ENCODE data around the gene LRRC8A. TPM values are rescaled to one million over a fixed set of nuclear protein-coding genes. Genes with fewer than 3 reads are reported as not detected.

The LRRC8A gene
- total RNA-seq, 2 experiments from 2014 or later, result 35.0 to 35.8 TPM

DNA sequence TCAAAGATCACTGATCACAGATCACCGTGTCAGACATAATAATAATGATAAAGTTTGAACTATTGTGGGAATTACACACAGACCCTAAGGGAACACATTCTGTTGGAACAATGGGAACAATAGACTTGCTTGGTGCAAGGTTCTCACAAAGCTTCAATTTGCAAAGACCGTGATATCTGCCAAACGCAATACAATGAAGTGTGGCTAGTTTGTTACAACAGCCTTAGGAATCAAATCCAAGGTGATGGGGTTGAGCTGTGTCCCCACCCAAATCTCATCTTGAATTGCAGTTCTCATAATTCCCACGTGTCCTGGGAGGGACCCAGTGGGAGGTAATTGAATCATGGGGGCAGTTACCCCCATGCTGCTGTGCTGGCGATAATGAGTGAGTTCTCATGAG, 21.0 kb upstream of the LRRC8A start:
- peaks cover 5% of the 10 kb centered on the region for H3K4me1 ChIP-seq (ENCODE audit: insufficient read depth, low read length)
- ATAC-seq (ENCODE audit: poor library complexity) (no peak), DNase-seq (no peak)
- peaks cover 4% of the 10 kb centered on the region for H3K4me1 Mint-ChIP-seq (ENCODE audit: low read depth)
- H3K27ac Mint-ChIP-seq, result no peak overlapping the region
- H3K9me3 Mint-ChIP-seq, result no peaks in the 10 kb centered on the region
- no peak overlapping the region for H3K4me3 ChIP-seq (ENCODE audit: low read length)
- no peaks in the 10 kb centered on the region for H3K36me3 Mint-ChIP-seq (ENCODE audit: low read depth)
- ChIA-PET CTCF (interaction anchor here (5.3 kb wide), 1 partner anchor 68 kb away, joined by 29 read pairs; no protein-coding TSS in a partner anchor), POLR2A (interaction anchor here (0.7 kb wide), 1 partner anchor 60 kb away, joined by 3 read pairs; the partner anchor contains the start of gene PHYHD1)
- H3K27me3 ChIP-seq (ENCODE audit: control insufficient read depth in 1 of 2, insufficient read depth in 2 of 2, low read length in 2 of 2), result no peaks in the 10 kb centered on the region
- no peak for TF ChIP-seq CTCF (IDR thresholded peaks at IDR 0.05)
- H3K27me3 Mint-ChIP-seq, result no peaks in the 10 kb centered on the region
- H3K9me3 ChIP-seq (ENCODE audit: control insufficient read depth in 1 of 2, insufficient read depth in 1 of 2, low read length in 2 of 2), result no peaks in the 10 kb centered on the region
- intact Hi-C loops (cut with DNase I, micrococcal nuclease), result no loop called here
- H3K4me3 Mint-ChIP-seq, result no peak overlapping the region
- no peaks in the 10 kb centered on the region for H3K36me3 ChIP-seq (ENCODE audit: insufficient read depth, low read length)
- H3K27ac ChIP-seq (ENCODE audit: low read depth in 1 of 2, low read length in 2 of 2), result no peak overlapping the region

DNA sequence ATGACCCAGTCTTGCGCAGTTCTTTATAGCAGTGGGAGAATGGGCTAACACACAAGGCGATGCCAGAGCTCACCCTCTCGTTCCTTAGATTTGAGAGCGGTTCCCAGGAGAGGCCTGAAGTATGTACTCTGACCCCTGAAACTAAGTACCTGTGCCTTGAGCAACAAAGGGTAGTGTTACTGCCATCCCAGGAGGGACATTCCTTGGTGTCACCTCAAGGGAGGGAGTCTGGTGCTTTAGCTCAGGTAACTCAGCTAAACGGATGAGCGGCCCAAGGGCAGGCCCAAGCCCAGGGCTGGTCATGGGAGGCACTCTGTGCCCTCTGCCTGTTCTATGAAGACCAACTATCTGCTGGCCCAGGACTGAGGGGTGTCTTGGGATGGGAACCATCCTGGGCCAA, 20.4 kb upstream of the LRRC8A start:
- peaks cover 4% of the 10 kb centered on the region for H3K4me1 Mint-ChIP-seq (ENCODE audit: low read depth)
- no peak overlapping the region for H3K27ac Mint-ChIP-seq
- no peaks in the 10 kb centered on the region for H3K27me3 ChIP-seq (ENCODE audit: control insufficient read depth in 1 of 2, insufficient read depth in 2 of 2, low read length in 2 of 2)
- H3K27ac ChIP-seq (ENCODE audit: low read depth in 1 of 2, low read length in 2 of 2), result no peak overlapping the region
- H3K36me3 ChIP-seq (ENCODE audit: insufficient read depth, low read length), result no peaks in the 10 kb centered on the region
- H3K36me3 Mint-ChIP-seq (ENCODE audit: low read depth), result no peaks in the 10 kb centered on the region
- H3K9me3 ChIP-seq (ENCODE audit: control insufficient read depth in 1 of 2, insufficient read depth in 1 of 2, low read length in 2 of 2), result no peaks in the 10 kb centered on the region
- DNase-seq (no peak), ATAC-seq (ENCODE audit: poor library complexity) (no peak)
- no peak overlapping the region for H3K4me3 ChIP-seq (ENCODE audit: low read length)
- no peaks in the 10 kb centered on the region for H3K9me3 Mint-ChIP-seq
- ChIA-PET CTCF (interaction anchor here (1.3 to 5.3 kb wide), 2 partner anchors 20 to 67 kb away, joined by 5 to 29 read pairs; partner anchors contain the start of gene KYAT1), POLR2A (interaction anchor here (0.7 kb wide), 1 partner anchor 60 kb away, joined by 3 read pairs; the partner anchor contains the start of gene PHYHD1)
- H3K4me3 Mint-ChIP-seq, result no peak overlapping the region
- H3K4me1 ChIP-seq (ENCODE audit: insufficient read depth, low read length), result peaks cover 5% of the 10 kb centered on the region
- no peaks in the 10 kb centered on the region for H3K27me3 Mint-ChIP-seq
- no peak for TF ChIP-seq CTCF (IDR thresholded peaks at IDR 0.05)
- intact Hi-C loops (cut with DNase I, micrococcal nuclease), result no loop called here

DNA sequence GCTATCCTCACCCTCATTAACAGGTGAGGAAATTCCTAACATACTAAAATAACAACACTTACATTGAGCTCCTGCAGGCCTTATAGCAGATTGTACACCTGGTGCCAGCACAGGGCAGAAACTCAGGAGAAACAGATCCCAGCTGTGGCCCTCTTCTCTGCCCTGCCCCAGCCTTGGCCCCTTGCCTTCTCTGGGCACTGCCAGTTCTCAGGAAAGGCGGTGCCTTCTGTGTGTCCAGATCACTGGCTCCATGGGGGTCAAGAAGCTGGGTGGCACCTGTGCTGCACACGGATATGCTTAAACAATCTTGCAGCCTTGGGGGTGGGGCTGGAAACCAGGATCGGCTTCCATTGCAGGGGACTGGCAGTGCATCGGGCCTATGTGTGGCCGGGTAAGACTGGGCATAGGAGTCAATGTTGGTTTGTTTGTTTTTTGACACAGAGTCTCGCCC, 19.5 kb upstream of the LRRC8A start:
- Mint-ChIP-seq H3K27ac (no peak overlapping the region), H3K4me3 (no peak overlapping the region)

More for the DNA sequence above, 19.5 kb upstream of the LRRC8A start:
- no peak overlapping the region for H3K4me3 ChIP-seq (ENCODE audit: low read length)
- no peak overlapping the region for H3K27ac ChIP-seq (ENCODE audit: low read depth in 1 of 2, low read length in 2 of 2)
- DNase-seq, result no peak
- H3K27me3 ChIP-seq (ENCODE audit: control insufficient read depth in 1 of 2, insufficient read depth in 2 of 2, low read length in 2 of 2), result no peaks in the 10 kb centered on the region
- ChIA-PET CTCF (interaction anchor here (1.3 to 5.3 kb wide), 2 partner anchors 19 to 66 kb away, joined by 5 to 29 read pairs; partner anchors contain the start of gene KYAT1), POLR2A (no interaction called here)
- intact Hi-C loops (cut with DNase I, micrococcal nuclease), result loop anchor here in 1 of 2 experiments (2.0 kb wide), 2 partner anchors 20 to 40 kb away; partner anchors contain the start of gene LRRC8A
- H3K4me1 ChIP-seq (ENCODE audit: insufficient read depth, low read length), result peaks cover 5% of the 10 kb centered on the region
- Mint-ChIP-seq H3K9me3 (no peaks in the 10 kb centered on the region), H3K36me3 (ENCODE audit: low read depth) (no peaks in the 10 kb centered on the region), H3K4me1 (ENCODE audit: low read depth) (peaks cover 4% of the 10 kb centered on the region), H3K27me3 (no peaks in the 10 kb centered on the region)
- TF ChIP-seq CTCF (IDR thresholded peaks at IDR 0.05), result no peak
- no peaks in the 10 kb centered on the region for H3K9me3 ChIP-seq (ENCODE audit: control insufficient read depth in 1 of 2, insufficient read depth in 1 of 2, low read length in 2 of 2)
- ATAC-seq (ENCODE audit: poor library complexity), result no peak
- no peaks in the 10 kb centered on the region for H3K36me3 ChIP-seq (ENCODE audit: insufficient read depth, low read length)

Data from CD4-positive, alpha-beta T cell (primary cell).